Tibial nerve (tissue), 4 donors: Measurements from ENCODE around the gene ZDHHC20. TPM values are rescaled to one million over a fixed set of nuclear protein-coding genes. Genes with fewer than 3 reads are reported as not detected.

Source experiments
- DNase-seq, 2 donors: peaks; one replicate each; pipeline ENCODE4 v3.0.0-alpha.2; 2019; ENCODE audit warnings: low spot score in 2 of 2
- H3K27ac ChIP-seq, 4 donors: fragments of 200-600 bp; sonication (generic) in 3 of 4; one replicate each; pipeline ENCODE4 v1.5.1; 2017 to 2019; ENCODE audit warnings: mild to moderate bottlenecking in 1 of 4
- H3K27me3 ChIP-seq, 2 donors: fragments of 200-600 bp; sonication (generic) in 1 of 2; one replicate each; pipeline versions ENCODE4 v1.5.1 to v1.6.0; 2017 to 2019
- H3K36me3 ChIP-seq, 3 donors: fragments of 200-600 bp; sonication (generic); one replicate each; pipeline ENCODE4 v1.5.1; 2018 to 2019
- H3K4me1 ChIP-seq, 4 donors: fragments of 200-600 bp; sonication (generic) in 3 of 4; one replicate each; pipeline ENCODE4 v1.5.1; 2017 to 2019
- H3K4me3 ChIP-seq, 4 donors: fragments of 200-600 bp; sonication (generic) in 3 of 4; one replicate each; pipeline ENCODE4 v1.5.1; 2017 to 2019; ENCODE audit warnings: mild to moderate bottlenecking in 1 of 4, moderate library complexity in 1 of 4
- H3K9me3 ChIP-seq, 4 donors: fragments of 200-600 bp; sonication (generic) in 3 of 4; one replicate each; pipeline ENCODE4 v1.5.1; 2017 to 2019
- EP300 ChIP-seq, 2 donors: sonication (generic); formaldehyde crosslinking; IDR thresholded peaks; one replicate each; pipeline ENCODE4 v1.6.1; 2017; ENCODE audit warnings: antibody characterized with exemption in 2 of 2, mild to moderate bottlenecking in 1 of 2
- POLR2A ChIP-seq, 2 donors: fragments of 450-650 bp; IDR thresholded peaks; one replicate each; pipeline ENCODE4 v1.6.1; 2017; ENCODE audit warnings: antibody characterized with exemption in 2 of 2, mild to moderate bottlenecking in 2 of 2, moderate library complexity in 2 of 2
- WGBS, 2 donors: methylation state at CpG; one replicate each; pipeline ENCODE4 v1.1.5; 2018; 5-methylcytosine and 5-hydroxymethylcytosine counted together
- total RNA-seq, 4 donors: library from RNA; depleted of rRNA; stranded (reverse); fragments of >200 nt; gene quantifications; one replicate each; pipeline ENCODE4 v1.1.0, GENCODE V29; 2016
- TF ChIP-seq, protein P1 (sequence below), 5 experiments: fragments of 200-600 bp in 3 of 5; fragments of 450-650 bp in 2 of 5; sonication (generic) in 3 of 5; IDR thresholded peaks; one replicate each; pipeline ENCODE4 v1.5.1; 2016 to 2019; ENCODE audit warnings: antibody characterized with exemption in 5 of 5, mild to moderate bottlenecking in 3 of 5, moderate library complexity in 2 of 5

The ZDHHC20 gene
- total RNA-seq, 4 donors from 2014 or later = 46.1 to 61.0 (median 55.5) TPM

DNA sequence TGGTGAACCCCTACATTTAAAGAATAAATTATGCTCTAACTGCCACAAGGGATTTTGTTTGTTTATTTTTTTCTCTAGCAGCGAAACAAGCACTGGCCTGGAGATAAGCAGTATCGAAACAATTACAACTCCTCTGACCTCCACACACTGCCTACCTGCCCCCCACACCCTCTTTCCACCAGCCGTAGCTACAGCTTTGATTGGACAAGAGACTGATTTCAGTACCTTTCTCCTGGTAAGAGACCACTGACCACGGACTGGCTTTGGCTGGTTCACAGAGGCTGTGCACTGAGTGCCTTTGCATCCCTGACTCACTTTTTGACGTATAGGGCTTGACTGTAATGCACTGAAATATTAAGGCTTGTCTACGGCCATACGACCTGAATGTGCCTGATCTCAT lies 7.4 kb upstream of the ZDHHC20 start:
- no peak overlapping the region for H3K4me3 ChIP-seq
- H3K4me1 ChIP-seq = no peaks in the 10 kb centered on the region
- TF ChIP-seq POLR2A (IDR thresholded peaks at IDR 0.05) (no peak), EP300 (IDR thresholded peaks at IDR 0.05) (no peak)
- TF ChIP-seq, protein P1, sequence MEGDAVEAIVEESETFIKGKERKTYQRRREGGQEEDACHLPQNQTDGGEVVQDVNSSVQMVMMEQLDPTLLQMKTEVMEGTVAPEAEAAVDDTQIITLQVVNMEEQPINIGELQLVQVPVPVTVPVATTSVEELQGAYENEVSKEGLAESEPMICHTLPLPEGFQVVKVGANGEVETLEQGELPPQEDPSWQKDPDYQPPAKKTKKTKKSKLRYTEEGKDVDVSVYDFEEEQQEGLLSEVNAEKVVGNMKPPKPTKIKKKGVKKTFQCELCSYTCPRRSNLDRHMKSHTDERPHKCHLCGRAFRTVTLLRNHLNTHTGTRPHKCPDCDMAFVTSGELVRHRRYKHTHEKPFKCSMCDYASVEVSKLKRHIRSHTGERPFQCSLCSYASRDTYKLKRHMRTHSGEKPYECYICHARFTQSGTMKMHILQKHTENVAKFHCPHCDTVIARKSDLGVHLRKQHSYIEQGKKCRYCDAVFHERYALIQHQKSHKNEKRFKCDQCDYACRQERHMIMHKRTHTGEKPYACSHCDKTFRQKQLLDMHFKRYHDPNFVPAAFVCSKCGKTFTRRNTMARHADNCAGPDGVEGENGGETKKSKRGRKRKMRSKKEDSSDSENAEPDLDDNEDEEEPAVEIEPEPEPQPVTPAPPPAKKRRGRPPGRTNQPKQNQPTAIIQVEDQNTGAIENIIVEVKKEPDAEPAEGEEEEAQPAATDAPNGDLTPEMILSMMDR (IDR thresholded peaks at IDR 0.05) = no peak
- WGBS, 2 donors = 53 to 59% methylated on average over 7 of the region's 7 CpGs
- no peaks in the 10 kb centered on the region for H3K27me3 ChIP-seq
- no peak for DNase-seq
- H3K9me3 ChIP-seq = peaks cover 0 to 13% (median 3%) of the 10 kb centered on the region in 4 donors
- H3K27ac ChIP-seq = no peak overlapping the region
- H3K36me3 ChIP-seq = no peaks in the 10 kb centered on the region

DNA sequence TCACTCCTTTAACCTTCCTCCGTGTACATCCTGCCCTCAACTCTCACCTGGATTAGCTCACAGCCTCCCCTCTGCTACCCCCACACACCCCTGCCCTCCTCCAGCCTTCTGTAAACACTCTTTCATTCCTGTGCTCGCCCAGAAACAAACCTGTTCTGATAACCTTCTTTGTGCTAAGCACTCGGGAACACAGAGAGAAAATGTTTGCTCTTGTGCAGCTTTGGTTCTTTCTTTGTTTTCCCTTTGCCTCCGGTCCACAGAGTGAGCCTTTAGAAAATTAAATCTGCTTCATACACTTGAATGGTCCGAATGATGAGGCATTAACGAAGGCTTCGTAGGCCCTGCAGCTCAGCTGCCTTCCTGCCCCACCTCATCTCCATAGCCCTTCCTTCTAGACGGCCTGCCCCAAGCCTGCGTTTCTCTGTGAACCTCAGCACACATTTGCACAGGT lies 6.6 kb upstream of the ZDHHC20 start:
- Histone ChIP-seq H3K27ac (no peak overlapping the region), H3K36me3 (no peaks in the 10 kb centered on the region), H3K27me3 (no peaks in the 10 kb centered on the region), H3K4me3 (no peak overlapping the region), H3K4me1 (no peaks in the 10 kb centered on the region), H3K9me3 (peaks cover 0 to 6% (median under 1%) of the 10 kb centered on the region in 4 donors)
- TF ChIP-seq POLR2A (IDR thresholded peaks at IDR 0.05) (no peak), EP300 (IDR thresholded peaks at IDR 0.05) (no peak)
- TF ChIP-seq, protein P1 (IDR thresholded peaks at IDR 0.05) = no peak
- no peak for DNase-seq
- WGBS, 2 donors = 54 to 58% methylated on average over 9 of the region's 9 CpGs

DNA sequence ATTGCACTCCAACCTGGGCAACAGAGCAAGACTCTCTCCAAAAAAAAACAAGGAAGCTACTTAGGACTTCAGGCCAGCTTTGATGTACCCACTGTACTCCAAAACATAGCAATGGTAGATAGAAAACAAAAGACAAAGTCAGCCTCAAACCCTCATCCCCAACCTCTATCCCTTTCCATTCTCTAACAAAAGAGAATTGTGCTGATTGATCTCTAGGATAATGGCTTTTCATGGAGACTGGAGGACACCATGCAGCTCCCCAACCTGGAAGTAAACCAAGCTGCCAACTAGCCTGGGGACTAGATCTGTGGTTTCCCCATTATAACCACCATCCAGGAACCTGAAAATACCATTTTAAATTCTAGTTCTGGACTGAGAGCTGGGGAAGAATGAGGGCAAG lies 4.3 kb upstream of the ZDHHC20 start:
- no peaks in the 10 kb centered on the region for H3K36me3 ChIP-seq
- H3K4me3 ChIP-seq = no peak overlapping the region
- H3K27ac ChIP-seq = no peak overlapping the region
- no peak for DNase-seq
- H3K9me3 ChIP-seq = no peaks in the 10 kb centered on the region
- TF ChIP-seq, protein P1 (IDR thresholded peaks at IDR 0.05) = no peak
- TF ChIP-seq POLR2A (IDR thresholded peaks at IDR 0.05) (no peak), EP300 (IDR thresholded peaks at IDR 0.05) (no peak)
- no peaks in the 10 kb centered on the region for H3K4me1 ChIP-seq
- no peaks in the 10 kb centered on the region for H3K27me3 ChIP-seq

DNA sequence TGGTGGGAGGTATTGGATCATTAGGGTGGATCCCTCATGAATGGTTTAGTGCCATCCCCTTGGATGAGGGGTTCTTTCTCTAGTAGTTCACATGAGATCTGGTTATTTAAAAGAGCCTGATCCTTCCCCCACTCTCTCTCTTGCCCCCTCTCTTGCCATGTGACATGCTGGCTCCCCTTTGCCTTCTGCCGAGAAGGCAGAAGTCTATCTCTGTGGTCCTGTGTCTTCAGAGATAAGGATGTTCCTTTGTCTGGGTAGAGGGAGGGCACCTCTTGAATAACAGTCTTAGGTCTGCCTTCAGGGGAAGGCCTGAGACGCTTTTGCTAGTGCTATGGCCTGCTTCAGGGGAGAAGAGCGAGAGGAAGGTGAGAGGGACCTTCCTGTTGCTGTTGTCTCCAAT lies 2.0 kb upstream of the ZDHHC20 start:
- no peak for DNase-seq
- no peaks in the 10 kb centered on the region for H3K9me3 ChIP-seq
- no peak for TF ChIP-seq POLR2A (IDR thresholded peaks at IDR 0.05)
- TF ChIP-seq EP300 (IDR thresholded peaks at IDR 0.05) = no peak
- TF ChIP-seq, protein P1 (IDR thresholded peaks at IDR 0.05) = no peak
- no peaks in the 10 kb centered on the region for H3K36me3 ChIP-seq
- peaks cover 0 to 17% (median 6%) of the 10 kb centered on the region in 4 donors for H3K4me1 ChIP-seq
- 90 to 96% methylated on average over 3 of the region's 3 CpGs for WGBS, 2 donors
- H3K27me3 ChIP-seq = no peaks in the 10 kb centered on the region
- no peak overlapping the region for H3K4me3 ChIP-seq
- no peak overlapping the region for H3K27ac ChIP-seq

DNA sequence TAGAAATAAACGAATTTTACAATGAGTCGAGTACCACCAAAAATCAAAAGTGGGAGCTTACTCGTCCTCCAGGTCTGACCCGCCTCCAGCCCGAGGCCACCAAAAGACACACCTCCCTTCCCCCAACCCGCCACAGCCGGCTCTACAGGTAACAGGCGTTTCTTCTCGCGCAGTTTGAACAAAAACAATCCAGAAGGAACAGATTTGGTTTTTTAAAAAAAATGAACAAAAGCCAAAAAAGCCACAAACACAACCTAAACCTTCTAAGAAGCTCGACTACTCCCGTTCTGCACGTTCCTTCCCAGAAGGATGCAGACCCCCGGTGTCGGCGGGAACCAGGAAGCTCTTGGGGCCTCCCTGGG lies 671 bp downstream of the ZDHHC20 start:
- WGBS, 2 donors = 0 to 2% methylated on average over 16 of the region's 16 CpGs
- no peaks in the 10 kb centered on the region for H3K27me3 ChIP-seq
- H3K27ac ChIP-seq = peak overlapping the region; percentile 74 to 97 (median 94)
- H3K4me1 ChIP-seq = peaks cover 0 to 17% (median 6%) of the 10 kb centered on the region in 4 donors
- no peaks in the 10 kb centered on the region for H3K36me3 ChIP-seq
- TF ChIP-seq, protein P1 (IDR thresholded peaks at IDR 0.05) = no peak
- TF ChIP-seq POLR2A (IDR thresholded peaks at IDR 0.05) (no peak), EP300 (IDR thresholded peaks at IDR 0.05) (no peak)
- peak in 1 of 2 donors; percentile 18 for DNase-seq
- peak overlapping the region; percentile 90 to 100 (median 98) for H3K4me3 ChIP-seq
- H3K9me3 ChIP-seq = no peaks in the 10 kb centered on the region
